ENCODE measurements around the gene FXYD7.

Gene FXYD7

DNA sequence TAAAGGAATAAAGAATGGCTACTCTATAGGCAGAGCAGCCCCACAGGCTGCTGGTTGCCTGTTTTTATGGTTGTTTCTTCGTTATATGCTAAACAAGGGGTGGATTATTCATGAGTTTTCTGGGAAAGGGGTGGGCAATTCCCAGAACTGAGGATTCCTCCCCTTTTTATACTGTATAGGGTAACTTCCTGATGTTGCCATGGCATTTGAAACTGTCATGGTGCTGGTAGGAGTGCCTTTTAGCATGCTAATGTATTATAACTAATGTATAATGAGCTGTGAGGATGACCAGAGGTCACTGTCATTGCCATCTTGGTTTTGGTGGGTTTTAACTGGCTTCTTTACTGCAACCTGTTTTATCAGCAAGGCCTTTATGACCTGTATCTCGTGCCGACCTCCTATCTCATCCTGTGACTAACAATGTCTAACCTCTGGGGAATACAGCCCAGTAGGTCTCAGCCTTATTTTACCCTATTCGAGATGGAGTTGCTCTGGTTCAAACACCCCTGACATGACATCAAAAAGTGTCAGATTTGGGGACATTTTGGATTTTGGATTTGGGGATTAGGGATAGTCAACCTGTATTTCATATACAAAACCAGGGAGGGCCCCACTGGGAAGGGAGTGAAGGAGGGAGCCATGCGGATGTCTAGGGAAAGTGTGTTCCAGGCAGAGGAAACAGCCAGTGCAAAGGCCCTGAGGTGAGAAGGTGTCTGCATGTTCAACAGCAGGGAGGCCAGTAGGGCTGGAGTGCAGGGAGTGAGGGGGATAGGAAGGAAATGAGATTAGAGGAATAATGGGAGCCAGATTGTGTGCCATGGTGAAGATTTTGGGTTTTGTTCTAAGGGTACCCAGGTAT, 22.4 kb downstream of the FXYD7 start:
- TF ChIP-seq, protein P1, sequence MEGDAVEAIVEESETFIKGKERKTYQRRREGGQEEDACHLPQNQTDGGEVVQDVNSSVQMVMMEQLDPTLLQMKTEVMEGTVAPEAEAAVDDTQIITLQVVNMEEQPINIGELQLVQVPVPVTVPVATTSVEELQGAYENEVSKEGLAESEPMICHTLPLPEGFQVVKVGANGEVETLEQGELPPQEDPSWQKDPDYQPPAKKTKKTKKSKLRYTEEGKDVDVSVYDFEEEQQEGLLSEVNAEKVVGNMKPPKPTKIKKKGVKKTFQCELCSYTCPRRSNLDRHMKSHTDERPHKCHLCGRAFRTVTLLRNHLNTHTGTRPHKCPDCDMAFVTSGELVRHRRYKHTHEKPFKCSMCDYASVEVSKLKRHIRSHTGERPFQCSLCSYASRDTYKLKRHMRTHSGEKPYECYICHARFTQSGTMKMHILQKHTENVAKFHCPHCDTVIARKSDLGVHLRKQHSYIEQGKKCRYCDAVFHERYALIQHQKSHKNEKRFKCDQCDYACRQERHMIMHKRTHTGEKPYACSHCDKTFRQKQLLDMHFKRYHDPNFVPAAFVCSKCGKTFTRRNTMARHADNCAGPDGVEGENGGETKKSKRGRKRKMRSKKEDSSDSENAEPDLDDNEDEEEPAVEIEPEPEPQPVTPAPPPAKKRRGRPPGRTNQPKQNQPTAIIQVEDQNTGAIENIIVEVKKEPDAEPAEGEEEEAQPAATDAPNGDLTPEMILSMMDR (IDR thresholded peaks at IDR 0.05; ENCODE audit: low read depth, low read length): no peak
- DNase-seq (ENCODE audit: extremely low read depth, low read depth): no peak

DNA sequence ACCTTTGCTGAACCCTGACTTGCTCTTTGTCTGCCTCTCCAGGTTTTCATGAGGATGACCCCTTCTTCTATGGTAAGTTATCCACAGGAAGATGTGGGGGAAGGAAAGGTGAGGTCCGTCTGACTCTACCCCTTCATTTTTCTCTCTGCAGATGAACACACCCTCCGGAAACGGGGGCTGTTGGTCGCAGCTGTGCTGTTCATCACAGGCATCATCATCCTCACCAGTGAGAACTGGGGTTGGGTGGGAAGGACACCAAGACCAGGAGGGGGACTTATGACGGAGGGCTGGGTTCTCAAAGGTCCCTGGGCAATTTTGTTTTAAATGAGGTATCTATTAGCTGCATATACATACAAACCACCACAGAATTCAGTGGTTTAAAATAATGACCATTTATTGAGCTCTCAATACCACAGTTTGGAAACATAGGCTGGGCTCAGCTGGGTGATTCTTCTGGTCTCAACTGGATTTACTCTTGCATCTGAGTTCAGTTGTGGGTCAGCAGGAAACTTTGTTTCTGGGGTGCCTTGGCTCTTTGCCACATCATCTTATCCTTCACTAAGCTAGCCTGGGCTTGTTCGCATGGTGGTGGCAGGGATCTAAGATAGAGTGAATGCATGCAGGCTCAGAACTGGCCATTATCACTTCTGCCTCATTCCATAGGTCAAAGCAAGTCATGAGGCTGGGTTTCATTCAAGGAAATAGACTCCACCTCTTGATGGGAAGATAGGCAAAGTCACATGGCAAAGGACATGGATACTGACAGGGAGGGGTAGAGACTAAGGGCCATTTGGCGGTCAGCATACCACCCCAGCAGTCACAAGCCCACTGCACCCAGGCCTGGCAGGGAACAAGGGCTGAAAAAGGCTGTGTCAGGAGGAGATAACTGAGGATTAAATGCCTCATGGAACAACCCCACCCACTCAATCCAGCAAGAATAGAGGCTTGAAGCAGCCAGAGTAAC, 23.3 kb downstream of the FXYD7 start:
- no peak for DNase-seq (ENCODE audit: extremely low read depth, low read depth)
- TF ChIP-seq, protein P1 (IDR thresholded peaks at IDR 0.05; ENCODE audit: low read depth, low read length): no peak

DNA sequence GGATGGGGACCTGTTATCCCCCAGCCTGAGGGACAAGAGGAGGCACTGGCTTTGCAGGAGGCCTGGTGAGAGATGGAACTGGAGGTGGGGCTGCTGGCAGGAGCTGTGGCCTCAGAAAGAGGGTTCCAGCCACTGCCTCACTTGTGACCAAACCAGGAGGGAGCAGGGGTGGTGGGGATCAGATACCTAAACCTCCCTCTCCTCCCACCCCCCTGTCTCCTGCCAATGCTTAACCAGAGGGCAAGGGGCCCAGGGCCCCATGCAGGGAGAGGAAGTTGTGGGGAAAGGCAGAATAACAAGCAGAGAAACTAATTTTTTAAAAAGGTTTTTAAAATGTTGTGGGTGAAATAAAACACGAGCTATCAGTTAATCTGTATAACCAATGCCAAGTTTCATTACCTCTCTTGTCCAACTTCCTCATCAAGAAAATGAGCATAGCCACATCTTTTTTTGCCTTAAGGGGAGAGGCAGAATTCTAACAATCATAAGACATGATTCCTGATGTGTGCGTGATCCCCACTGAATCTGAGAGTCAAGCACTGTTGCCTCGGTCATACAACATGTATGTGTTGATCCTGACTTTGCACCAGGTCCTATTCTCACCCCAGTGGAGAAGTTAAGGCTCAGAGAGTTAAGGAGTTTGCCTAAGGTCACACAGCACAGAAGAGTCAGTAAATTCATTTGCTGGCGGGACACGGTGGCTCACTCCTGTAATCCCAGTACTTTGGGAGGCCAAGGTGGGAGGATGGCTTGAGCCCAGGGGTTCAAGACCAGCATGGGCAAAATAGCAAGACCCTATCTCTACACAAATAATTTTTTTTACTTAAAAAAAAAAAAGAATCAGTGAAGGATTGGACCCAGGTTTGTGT, 24.4 kb downstream of the FXYD7 start:
- TF ChIP-seq, protein P1 (IDR thresholded peaks at IDR 0.05; ENCODE audit: low read depth, low read length): no peak
- no peak for DNase-seq (ENCODE audit: extremely low read depth, low read depth)

DNA sequence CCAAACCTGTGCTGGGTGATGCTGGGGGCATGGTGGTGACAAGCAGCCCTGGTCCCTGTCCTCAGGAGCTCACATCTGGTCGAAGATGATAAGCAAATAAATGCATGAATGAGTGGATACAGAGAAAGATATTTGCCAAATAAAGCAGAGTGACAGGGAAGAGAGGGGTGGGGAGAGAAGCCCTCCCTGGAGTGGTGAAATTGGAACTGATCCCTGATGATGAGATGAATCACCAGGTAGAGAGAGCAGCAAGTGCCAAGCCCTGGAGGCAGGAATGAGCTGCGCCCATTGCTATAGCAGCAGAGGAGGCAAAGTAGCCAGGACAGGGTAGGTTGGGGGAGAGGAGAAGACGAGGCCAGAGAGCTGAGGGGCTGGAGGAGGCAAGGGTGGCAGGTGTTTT, 25.1 kb downstream of the FXYD7 start:
- TF ChIP-seq, protein P1 (IDR thresholded peaks at IDR 0.05; ENCODE audit: low read depth, low read length): no peak
- no peak for DNase-seq (ENCODE audit: extremely low read depth, low read depth)

DNA sequence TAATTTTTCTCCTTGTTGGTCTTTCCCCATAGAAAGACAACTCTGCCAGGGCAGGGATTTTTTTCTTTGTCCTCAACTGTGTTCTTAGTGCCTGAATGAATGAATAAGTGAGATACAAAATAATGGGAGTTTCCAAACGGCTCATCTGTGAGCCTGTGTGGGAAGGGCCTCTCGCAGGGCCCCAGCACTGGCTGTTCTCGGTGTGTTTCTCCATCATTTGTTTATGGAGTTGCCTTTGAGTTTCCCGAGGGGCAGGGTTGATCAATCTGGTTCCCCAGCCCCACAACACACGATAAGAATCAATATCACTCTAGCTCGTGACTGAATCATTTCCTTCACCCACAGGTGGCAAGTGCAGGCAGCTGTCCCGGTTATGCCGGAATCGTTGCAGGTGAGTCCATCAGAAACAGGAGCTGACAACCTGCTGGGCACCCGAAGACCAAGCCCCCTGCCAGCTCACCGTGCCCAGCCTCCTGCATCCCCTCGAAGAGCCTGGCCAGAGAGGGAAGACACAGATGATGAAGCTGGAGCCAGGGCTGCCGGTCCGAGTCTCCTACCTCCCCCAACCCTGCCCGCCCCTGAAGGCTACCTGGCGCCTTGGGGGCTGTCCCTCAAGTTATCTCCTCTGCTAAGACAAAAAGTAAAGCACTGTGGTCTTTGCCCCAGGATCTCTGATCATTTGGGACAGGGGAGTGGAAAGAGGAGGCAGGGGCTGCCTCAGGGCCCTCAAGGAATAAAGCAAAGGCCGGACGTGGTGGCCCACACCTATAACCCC, 26.4 kb downstream of the FXYD7 start:
- DNase-seq (ENCODE audit: extremely low read depth, low read depth): no peak
- TF ChIP-seq, protein P1 (IDR thresholded peaks at IDR 0.05; ENCODE audit: low read depth, low read length): no peak

DNA sequence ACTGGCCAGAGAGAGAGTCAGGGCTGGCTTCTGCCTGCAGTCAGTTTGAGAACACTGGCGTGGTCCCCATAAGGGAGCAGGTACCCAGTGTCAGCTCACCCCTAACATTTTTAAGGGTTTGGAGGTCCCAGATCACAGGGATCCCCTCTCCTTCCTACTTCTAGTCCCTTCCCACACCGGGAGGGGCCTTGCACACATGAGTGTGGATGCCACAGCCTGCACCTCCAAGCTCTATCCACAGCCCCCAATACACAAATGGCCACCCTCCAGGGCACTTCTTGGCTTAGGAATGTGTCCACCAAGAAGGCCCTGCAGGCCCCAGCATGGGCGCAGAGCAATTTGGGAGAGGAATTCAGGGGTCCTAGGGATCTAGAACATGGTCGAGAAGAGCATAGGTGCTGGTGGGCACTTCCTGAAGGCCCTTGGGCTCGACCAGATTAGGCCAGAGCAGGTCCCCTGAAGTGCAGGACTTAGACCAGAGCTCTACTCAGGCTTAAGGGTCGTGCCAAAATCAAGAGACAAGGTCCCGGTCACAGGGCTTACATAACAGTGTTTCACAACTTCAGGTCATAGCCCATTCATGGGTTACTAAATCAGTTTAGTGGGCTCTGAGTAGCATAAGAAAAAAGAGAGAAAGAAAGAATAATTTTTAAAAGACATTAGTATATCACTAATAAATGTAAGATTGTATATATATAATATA, 27.5 kb downstream of the FXYD7 start:
- TF ChIP-seq, protein P1 (IDR thresholded peaks at IDR 0.05; ENCODE audit: low read depth, low read length): no peak
- no peak for DNase-seq (ENCODE audit: extremely low read depth, low read depth)

Data from AG09319 (cell line).